Activated CD4-positive, CD25-positive, alpha-beta regulatory T cell (primary cell): Measurements from ENCODE around the gene EMD.
A peak's percentile ranks its signal among the peaks of the same experiment; 100 is the strongest.

Experiments
- DNase-seq, 4 experiments: peaks; one replicate each; lab custom pipeline; 2025; lab: John Stamatoyannopoulos, UW

The EMD gene

DNA sequence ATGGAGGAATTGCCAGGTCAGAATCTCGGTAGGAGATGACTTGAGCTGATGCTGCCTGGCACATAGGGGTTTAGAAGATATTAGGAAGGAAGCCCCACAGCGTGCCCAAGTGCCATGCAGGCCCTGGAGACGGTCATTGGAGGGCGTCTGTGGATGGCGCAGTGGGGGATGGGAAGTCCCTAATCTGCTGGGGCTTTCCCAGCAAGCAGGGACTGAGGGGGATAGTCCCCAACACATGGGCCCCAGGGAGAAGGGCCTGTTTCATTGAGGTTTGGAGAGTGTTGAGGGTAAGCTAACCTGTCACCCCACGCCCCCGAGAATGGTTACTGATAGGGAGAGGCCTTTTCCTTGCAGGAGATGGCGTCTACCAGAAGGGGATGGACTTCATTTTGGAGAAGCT, 40.1 kb downstream of the EMD start:
- no peak for DNase-seq

GRCh38 chrX:154419688-154420401, 40.8 kb downstream of the EMD start:
- no peak for DNase-seq

GRCh38 chrX:154420402-154420756, 41.3 kb downstream of the EMD start:
- DNase-seq = no peak

- DNase-seq = no peak
These were observed 48.0 kb downstream of the EMD start for GRCh38 chrX:154426916-154427770.

- DNase-seq = peak; percentile 62 to 79 (median 72)
These were observed 49.4 kb downstream of the EMD start, which contains the start of gene ATP6AP1 for GRCh38 chrX:154428176-154429171. Gene ATP6AP1, plus strand, starts transcription at chrX:154428677. Its CDS starts 16 bp downstream, at chrX:154428693.

- no peak for DNase-seq
These were observed 50.6 kb downstream of the EMD start for GRCh38 chrX:154429711-154430110.

GRCh38 chrX:154430479-154430878, 51.4 kb downstream of the EMD start:
- DNase-seq = no peak

- DNase-seq = no peak
These were observed 51.8 kb downstream of the EMD start for GRCh38 chrX:154430916-154431315.
